CD4-positive, alpha-beta T cell treated with Interleukin-10 for 1 hour (primary cell): ENCODE data around the gene GUCY1A1.

Experiments used
- DNase-seq: peaks from one replicate; pipeline ENCODE4 v3.0.0-alpha.2; 2020

GUCY1A1 gene

DNA sequence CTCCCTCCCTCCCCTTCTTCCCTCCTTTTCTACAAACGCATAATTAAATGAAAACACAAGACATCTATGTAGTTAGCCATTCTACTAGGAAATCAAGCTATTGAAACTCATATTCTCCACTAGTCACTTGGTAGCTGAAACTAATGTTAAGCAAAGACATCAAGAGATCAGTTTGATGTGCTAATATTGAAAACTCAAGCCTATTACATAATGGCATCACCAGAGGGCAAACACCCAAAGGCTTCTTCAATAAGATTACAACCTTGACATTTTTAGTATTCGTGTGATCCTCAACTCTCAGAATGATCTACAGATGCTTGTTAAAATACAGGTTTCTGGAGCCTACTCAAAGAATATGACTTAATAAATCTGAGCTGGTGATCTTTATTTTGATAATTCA, 6.2 kb upstream of the GUCY1A1 start:
- no peak for DNase-seq

DNA sequence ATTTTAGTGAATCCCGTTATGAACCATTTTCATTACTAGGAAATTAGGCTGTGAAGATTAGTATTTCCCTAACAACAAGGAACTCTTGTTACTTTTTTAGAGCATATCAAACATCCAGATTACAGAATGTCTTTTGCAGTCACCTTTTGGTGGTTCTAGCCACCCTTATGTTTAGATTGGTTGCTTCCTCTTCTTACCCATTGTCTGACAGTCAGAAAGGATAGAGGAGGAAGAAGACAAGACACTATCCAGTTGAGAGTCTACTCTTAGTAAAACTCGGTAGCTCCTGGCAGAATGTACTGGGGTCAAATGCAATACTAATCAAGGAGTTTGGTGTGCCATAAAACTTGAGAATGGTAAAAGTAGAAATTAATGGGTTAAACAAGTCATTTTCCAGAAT, 1.6 kb upstream of the GUCY1A1 start:
- no peak for DNase-seq

- DNase-seq = no peak
These were observed 547 bp downstream of the GUCY1A1 start for GRCh38 chr4:155667222-155667567.

GRCh38 chr4:155667568-155668511, 1.2 kb downstream of the GUCY1A1 start:
- DNase-seq = no peak

- DNase-seq = no peak
These were observed 2.1 kb downstream of the GUCY1A1 start for GRCh38 chr4:155668707-155669220.

GRCh38 chr4:155672342-155672741, 5.7 kb downstream of the GUCY1A1 start:
- DNase-seq = no peak

- no peak for DNase-seq
These were observed 6.9 kb downstream of the GUCY1A1 start for GRCh38 chr4:155673453-155673979.

GRCh38 chr4:155674669-155675071, 8.0 kb downstream of the GUCY1A1 start:
- no peak for DNase-seq

DNA sequence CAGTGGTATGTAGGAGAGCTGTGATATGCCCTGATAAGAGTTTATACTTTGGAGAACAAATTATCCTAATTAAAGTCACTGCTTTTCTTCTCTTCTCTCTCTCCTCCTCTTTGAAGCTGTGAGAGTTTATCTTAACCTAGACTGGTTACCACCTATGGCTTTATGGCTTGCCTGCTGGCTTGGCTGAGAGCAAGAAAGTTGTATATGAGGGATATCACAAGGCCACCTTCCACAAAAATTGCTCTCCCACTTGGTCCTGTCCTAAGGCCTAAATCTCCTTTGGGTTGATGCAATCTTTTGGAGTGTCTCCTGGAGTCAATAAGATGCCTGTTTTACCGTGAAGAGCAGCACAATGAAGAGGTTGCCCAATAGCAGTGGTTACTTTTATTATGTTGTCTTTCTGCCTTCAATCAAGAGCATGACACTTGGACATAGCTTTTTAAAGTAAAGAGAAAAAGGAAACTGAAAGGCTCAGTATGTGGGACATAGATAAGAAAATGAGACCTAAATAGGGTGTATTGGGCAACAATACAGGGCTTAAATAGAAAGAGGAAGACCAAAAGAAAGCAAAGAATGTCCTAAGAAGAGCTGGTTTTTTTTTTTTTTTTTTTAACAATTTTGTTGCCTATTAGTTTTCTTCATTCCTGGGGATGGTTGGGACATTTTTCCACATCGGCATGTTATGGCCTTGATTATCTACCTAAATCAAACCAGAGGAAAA, 9.2 kb downstream of the GUCY1A1 start:
- DNase-seq = no peak

DNA sequence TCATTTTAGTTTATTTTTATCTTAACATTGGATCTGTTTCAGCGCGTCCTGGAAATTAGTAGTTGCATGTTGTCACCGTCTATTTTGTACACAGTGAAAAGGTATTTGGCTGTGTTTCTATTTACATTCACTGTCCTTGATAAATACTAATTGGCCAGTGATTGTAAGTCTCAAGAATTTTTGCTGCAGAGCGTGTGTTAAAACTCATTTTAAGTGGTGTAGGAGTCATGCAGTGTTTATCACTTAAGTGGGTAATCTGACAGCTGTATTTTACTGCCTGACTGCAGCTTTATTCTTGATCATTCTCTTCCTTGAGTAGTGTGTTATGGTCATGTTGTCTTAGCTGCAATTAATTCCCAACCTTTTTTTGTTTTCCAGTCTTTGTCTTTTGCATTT, 9.8 kb downstream of the GUCY1A1 start:
- DNase-seq = no peak

DNA sequence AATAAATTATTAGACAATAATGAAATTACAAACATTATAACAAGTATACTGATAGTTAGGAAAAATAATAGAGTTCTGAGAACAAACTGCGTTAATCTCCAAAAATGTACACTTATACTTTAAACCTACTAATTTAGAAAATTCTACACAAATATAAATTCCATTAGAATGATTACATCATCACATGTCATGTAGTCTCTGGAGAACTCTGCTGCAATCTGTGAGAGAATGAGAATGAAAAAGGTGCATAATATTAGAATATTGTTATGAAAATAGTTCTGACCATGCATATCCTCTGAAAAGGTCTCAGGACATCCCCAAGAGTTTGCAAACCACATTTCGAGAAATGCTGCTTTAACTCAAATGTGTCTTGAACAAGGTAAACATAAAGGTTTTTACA, 11.4 kb downstream of the GUCY1A1 start:
- no peak for DNase-seq

- DNase-seq = no peak
These were observed 12.7 kb downstream of the GUCY1A1 start for GRCh38 chr4:155679343-155679742.

GRCh38 chr4:155681886-155682285, 15.2 kb downstream of the GUCY1A1 start:
- DNase-seq = no peak

DNA sequence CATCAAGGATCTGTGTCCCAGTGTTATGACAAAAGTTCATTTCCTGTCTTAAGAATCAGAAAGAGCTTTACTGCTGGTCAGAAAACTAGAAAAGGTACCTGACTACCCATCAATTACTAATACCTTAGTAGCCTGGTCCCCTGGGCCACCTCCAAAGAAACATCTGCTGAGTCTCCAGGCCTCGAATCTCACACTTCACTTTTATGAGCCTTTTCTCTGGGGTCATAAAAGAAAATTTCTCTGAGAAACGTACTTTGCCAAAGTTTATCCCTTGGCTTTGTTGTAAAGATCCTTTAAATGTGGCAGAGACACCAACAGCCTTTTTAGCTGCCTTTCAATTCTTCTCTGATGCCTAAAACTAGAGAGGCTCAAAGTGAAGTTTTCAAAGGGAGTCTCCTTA, 17.8 kb downstream of the GUCY1A1 start:
- DNase-seq = no peak

DNA sequence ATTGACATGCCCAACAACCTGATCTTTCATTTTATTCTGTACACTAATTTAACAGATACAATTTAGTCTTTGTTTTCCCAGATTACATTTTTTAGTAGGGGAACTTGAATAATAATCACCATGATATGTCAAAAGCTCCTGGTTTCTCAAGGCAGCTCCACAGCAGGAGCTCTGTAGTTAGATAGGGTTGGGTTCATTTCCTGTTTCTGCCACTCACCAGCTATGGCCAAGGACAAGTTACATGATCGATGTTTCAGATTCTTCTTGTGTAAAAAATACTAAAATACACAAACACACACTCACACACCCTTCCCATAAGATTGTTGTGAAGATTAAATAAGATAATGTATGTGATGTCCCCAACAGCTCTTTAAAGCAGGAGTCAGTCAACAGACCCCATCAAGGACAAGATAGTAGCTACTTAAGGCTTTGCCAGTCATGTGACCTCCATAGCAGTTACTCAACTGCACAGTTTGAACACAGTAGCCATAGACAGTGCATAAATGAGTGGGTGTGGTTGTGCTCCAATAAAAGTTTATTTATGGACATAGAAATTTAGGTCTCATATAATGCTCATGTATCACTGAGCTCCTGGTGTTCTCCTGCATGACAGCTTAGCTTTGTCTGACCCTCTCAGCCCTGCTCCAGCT, 18.4 kb downstream of the GUCY1A1 start:
- no peak for DNase-seq

DNA sequence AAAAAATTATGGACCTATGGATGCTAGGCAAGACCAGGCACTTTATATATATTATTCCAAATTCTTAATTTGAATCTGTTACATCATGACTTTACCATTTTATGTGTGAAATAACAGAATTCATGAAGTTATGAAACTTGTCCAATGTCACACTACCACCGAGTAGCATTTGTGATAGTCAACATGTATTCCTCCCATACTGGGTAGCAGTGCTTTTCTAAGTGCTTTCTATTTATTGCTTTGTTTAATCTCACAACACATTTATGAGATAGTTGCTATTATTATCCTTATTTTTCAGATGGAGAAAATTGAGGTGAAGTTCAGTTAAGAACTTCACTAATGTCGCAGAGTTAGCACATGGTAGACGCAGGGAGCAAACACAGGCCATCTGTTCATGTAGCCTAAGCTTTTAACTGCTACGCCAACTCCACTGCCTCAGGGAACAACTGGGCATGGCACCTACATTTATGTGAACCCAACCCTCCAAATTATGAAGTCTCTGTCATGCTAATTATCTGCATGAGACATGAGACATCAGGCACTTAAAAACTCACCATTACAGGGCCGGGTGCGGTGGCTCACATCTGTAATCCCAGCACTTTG, 20.8 kb downstream of the GUCY1A1 start:
- DNase-seq = no peak

GRCh38 chr4:155688211-155688610, 21.6 kb downstream of the GUCY1A1 start:
- no peak for DNase-seq

DNA sequence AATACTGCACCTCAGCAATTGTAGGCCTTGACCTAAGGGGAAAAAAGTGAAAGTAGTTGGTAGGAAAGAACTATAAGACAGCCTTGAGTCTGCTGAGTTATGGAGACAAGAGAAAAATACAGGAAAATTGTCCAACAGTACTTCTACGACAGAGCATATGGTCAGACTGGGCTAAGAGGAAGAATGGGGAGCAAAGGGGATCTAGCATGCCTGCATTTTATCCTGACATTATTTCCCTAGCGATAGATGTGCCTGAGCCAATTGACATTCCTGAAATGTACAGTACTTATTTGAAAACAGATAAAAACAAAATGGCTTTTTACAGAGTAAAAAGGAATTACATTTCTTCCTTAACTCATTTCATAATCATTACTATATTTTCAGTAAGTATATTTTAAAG, 22.2 kb downstream of the GUCY1A1 start:
- DNase-seq = no peak

- DNase-seq = no peak
These were observed 23.6 kb downstream of the GUCY1A1 start for GRCh38 chr4:155690044-155690837.

DNA sequence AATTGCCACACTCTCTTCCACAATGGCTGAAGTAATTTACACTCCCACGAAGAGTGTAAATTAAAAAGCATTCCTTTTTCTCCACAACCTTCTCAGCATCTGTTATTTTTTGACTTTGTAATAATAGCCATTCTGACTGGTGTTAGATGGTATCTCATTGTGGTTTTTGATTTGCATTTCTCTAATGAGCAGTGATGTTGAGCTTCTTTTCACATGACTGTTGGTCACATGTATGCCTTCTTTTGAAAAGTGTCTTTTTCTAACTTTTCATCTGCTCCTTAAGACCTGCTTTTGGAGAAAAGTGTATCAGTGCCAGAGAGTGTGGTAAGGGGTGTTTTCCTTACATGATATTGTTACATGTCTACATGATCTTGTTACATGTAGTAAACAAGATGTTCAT, 25.7 kb downstream of the GUCY1A1 start:
- no peak for DNase-seq

DNA sequence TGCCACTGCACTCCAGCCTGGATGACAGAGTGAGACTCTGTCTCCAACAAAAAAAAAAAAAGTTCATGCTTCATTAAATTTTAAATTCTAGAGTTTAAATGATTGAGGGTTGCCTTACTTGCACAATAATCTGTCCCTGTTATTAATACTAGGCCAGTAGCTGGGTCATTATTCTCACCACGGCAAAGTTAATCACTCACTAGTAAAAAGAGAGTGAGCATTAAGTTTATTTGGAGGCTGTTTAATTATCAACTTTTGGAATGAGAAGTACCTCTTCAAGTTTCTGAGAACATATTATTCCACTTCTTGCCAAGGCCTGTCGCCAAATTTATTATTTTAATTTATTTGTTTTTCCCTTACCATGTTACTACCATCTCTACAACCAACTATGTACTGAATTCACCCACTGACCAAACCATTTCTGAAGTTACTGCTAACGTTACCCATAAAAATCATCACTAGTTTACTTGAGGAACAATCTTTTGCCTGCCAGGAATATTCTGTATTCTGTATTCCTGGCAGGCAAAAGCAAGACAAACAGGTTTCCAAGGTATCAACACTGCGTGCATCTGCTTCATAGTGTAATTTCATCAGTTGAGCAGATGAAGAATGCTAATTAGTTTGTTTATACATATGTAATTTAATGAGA, 26.5 kb downstream of the GUCY1A1 start:
- DNase-seq = no peak
